Fibroblast of the aortic adventitia (primary cell): ENCODE data around the gene CWF19L2. TPM values are rescaled to one million over a fixed set of nuclear protein-coding genes. Genes with fewer than 3 reads are reported as not detected.
"Not testable (repeated sequence)": the region's sequence is repeated elsewhere in the genome, so short reads cannot be mapped to it uniquely, and the experiment has no call there.

Experiments used
- DNase-seq: peaks from one replicate; pipeline ENCODE4 v3.0.0-alpha.2; 2010; ENCODE audit warnings: low read depth
- H3K4me3 ChIP-seq: 2 replicates; pipeline ENCODE4 v1.5.1; 2011; ENCODE audit warnings: low read depth, mild to moderate bottlenecking, control low read depth, low read length, moderate library complexity
- CTCF ChIP-seq: IDR thresholded peaks from 2 replicates; pipeline ENCODE4 v1.5.1; 2011; ENCODE audit warnings: mild to moderate bottlenecking, low read length, control low read depth, inconsistent platforms; ENCODE audit not compliant: insufficient read depth
- total RNA-seq: library from RNA; depleted of rRNA; stranded (reverse); fragments of >200 nt; gene quantifications from 2 replicates; pipeline ENCODE4 v1.2.3, GENCODE V29; 2012; ENCODE audit warnings: low replicate concordance

Gene CWF19L2
- total RNA-seq, 1 donor, result 15.1 TPM

GRCh38 chr11:107405260-107405659 lies 52.4 kb downstream of the CWF19L2 start:
- TF ChIP-seq CTCF, result no peak
- H3K4me3 ChIP-seq, result no peak overlapping the region
- DNase-seq, result no peak

GRCh38 chr11:107401131-107401530 lies 56.5 kb downstream of the CWF19L2 start:
- not testable (repeated sequence) for H3K4me3 ChIP-seq, DNase-seq

DNA sequence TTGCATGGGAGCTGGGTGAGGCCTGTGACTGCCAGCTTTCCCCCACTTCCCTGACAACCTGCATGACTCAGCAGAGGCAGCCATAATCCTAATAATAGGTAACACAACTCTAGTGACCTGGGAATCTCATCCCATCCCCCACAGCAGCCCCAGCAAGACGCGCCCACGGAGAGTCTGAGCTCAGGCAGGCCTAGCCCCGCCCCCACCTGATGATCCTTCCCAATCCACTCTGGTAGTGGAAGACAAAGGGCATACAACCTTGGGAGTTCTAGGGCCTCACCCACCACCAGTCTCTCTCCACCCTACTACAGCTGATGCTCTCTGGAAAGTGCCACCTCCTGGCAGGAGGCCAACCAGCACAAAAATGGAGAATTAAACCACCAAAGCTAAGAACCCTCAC lies 60.3 kb downstream of the CWF19L2 start:
- no peak for DNase-seq
- H3K4me3 ChIP-seq, result no peak overlapping the region

GRCh38 chr11:107392611-107393010 lies 65.0 kb downstream of the CWF19L2 start:
- TF ChIP-seq CTCF, result no peak
- H3K4me3 ChIP-seq, result no peak overlapping the region
- no peak for DNase-seq

More for the DNA sequence above, 60.3 kb downstream of the CWF19L2 start:
- no peak for TF ChIP-seq CTCF

- DNase-seq, H3K4me3 ChIP-seq: not testable (repeated sequence)
Measured at GRCh38 chr11:107390701-107391100, 66.9 kb downstream of the CWF19L2 start.

DNA sequence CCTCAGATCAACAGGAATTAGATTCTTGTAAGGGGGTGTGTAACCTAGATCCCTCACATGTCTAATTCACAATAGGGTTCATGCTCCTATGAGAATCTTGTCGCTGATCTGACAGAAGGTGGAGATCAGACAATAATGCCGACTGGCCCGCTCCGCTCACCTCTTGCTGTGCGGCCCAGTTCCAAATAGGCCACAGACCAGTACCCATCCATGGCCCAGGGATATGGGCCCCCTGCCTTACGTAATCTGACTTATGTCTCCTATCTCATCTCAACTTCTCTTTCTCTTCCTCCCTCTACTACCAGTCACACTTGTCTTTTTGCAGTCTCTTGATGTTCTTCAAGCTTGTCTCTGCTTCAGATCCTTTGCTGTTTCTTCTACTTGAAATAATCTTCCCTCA lies 70.0 kb downstream of the CWF19L2 start:
- H3K4me3 ChIP-seq, result no peak overlapping the region
- DNase-seq, result no peak
- no peak for TF ChIP-seq CTCF

GRCh38 chr11:107385361-107385981 lies 72.2 kb downstream of the CWF19L2 start:
- no peak for TF ChIP-seq CTCF
- peak; percentile 43 for DNase-seq

DNA sequence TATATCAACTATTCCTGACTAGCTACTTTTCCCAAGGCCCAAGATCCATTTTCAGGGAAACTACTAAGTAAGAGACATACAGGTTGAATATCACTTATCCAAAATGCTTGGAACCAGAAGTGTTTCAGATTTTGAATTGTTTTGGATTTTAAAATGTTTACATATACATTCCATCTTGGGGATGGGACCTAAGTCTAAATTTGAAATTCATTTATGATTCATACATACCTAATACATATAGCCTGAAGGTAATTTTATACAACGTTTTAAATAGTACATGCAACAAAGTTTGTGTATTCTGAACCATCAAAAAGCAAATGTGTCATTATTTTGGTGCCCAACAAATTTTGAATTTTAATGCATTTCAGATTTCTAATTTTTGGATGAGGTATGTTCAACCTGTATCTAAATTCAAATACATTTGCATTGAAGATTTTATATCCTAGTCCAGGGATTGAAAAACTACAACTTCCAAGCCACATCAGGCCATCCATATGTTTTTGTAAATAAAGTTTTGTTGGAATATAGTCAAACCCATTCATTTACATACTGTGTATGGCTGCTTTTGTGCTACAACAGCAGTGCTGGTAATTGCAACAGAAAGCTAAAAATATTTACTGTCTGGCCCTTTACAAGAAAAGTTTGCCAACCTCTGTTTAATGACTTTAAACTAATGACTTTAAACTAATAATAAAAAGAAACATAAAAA lies 73.3 kb downstream of the CWF19L2 start:
- no peak for TF ChIP-seq CTCF
- H3K4me3 ChIP-seq, result no peak overlapping the region
- no peak for DNase-seq

More at GRCh38 chr11:107385361-107385981, 72.2 kb downstream of the CWF19L2 start:
- H3K4me3 ChIP-seq, result no peak overlapping the region
